AG04450 (cell line): ENCODE measurements around the gene HSPG2. TPM values are rescaled to one million over a fixed set of nuclear protein-coding genes. Genes with fewer than 3 reads are reported as not detected.
"Not testable (repeated sequence)": the region's sequence is repeated elsewhere in the genome, so short reads cannot be mapped to it uniquely, and the experiment has no call there.

Source experiments
- CTCF ChIA-PET: fragments of 300-600, 350-600 bp; formaldehyde crosslinking; extraction: SDS; loops from one replicate; lab custom pipeline; 2022; ENCODE audit warnings: antibody characterized with exemption, inconsistent platforms; lab: Charles Lee
- POLR2A ChIA-PET: fragments of 350-600 bp; formaldehyde crosslinking; extraction: SDS; loops from one replicate; lab custom pipeline; 2021; ENCODE audit warnings: antibody characterized with exemption, inconsistent platforms; lab: Yijun Ruan, JAX
- DNase-seq: peaks from one replicate; pipeline ENCODE4 v3.0.0-alpha.2; 2011; ENCODE audit warnings: low read depth, low spot score
- H3K27ac ChIP-seq: one replicate; pipeline ENCODE4 v1.5.1; 2012; ENCODE audit warnings: low read depth, low read length, control low read depth
- H3K27me3 ChIP-seq: one replicate; pipeline ENCODE4 v1.6.0; 2012; ENCODE audit warnings: low read length; ENCODE audit not compliant: control insufficient read depth, insufficient read depth
- H3K4me3 ChIP-seq: 2 replicates; pipeline ENCODE4 v1.5.1; 2011; ENCODE audit warnings: mild to moderate bottlenecking, low read depth, low read length, control low read depth
- H3K9me3 ChIP-seq: 2 replicates; pipeline ENCODE4 v1.5.1; 2012; ENCODE audit warnings: low read length; ENCODE audit not compliant: control insufficient read depth, insufficient read depth
- CTCF ChIP-seq: IDR thresholded peaks from 2 replicates; pipeline ENCODE4 v1.5.1; 2011; ENCODE audit warnings: low read depth, low read length, control low read depth, inconsistent platforms
- polyA plus RNA-seq: library from polyadenylated mRNA; depleted of rRNA; stranded (reverse); fragments of >200 nt; gene quantifications from 2 replicates; pipeline ENCODE4 v1.2.3, GENCODE V29; 2011

Gene HSPG2
- polyA plus RNA-seq, 1 experiment = 9.7 TPM

DNA sequence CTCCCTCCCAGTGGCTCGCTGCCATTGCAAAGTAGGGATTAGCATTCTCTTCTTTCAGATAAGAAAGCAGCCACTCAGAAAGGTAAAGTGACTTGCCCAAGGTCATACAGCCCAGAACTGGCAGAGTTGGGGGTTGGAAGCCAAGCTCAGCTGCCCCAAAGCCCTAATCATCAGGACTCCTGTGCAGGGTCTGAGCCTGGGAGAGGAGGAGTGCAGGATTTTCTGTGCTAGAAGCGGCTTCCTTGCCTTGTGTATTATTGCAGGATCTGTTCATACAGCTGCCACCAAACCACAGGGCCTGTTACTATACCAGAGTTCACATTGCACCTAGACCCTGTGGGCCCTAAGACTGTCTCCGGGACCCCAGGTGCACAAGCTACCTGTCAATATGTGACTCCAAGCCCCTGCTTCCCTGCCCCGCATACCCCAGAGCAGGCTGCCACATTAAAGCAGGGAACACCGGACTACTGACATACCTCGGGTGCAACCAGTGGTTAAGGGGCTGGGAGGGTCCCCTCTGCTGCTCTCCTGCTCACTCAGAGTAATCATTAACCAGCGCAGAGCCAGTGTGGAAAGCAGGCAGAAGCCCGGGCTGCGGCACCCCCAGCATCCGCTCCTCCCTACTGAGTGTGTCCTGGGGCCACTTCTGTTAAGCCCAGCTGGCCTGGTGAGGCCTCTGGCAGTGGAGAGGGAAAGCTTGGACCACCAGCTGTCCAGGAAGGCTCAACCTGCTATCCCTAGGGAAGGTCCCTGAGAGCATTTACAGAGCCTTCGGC is 15.8 kb downstream of the HSPG2 start:
- no peak for DNase-seq
- Histone ChIP-seq H3K9me3 (no peaks in the 10 kb centered on the region), H3K4me3 (no peak overlapping the region), H3K27ac (peak overlapping the region; percentile 61), H3K27me3 (no peaks in the 10 kb centered on the region)
- ChIA-PET POLR2A (interaction anchor here (0.9 to 2.7 kb wide), 5 partner anchors 10 to 108 kb away, joined by 3 to 13 read pairs (median 4); no protein-coding TSS in a partner anchor), CTCF (interaction anchor here (0.6 to 1.0 kb wide), 2 partner anchors 13 to 19 kb away, joined by 4 to 8 read pairs; no protein-coding TSS in a partner anchor)
- TF ChIP-seq CTCF = no peak

DNA sequence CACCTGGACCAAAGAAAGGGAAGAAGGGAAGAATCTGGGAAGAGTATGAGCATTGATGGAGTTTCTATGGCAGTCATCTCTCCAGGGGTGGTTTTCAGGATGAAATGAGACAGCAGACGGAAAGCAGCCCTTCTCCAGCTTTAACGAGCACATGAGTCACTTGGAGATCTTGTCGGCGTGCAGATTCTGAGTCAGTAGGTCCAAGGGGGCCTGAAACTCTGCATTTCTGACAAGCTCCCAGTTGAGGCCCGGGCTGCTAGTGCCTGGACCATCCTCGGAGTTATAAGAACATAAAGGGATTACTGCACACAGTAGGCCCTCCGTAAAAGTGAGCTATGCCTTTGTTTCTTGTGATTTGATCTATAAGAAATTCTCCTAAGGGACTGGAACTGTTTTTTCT is 17.6 kb downstream of the HSPG2 start:
- Histone ChIP-seq H3K4me3 (no peak overlapping the region), H3K9me3 (no peaks in the 10 kb centered on the region), H3K27ac (peak overlapping the region; percentile 73), H3K27me3 (no peaks in the 10 kb centered on the region)
- ChIA-PET POLR2A (interaction anchor here (1.6 to 2.7 kb wide), 3 partner anchors 12 to 24 kb away, joined by 4 to 13 read pairs (median 6); no protein-coding TSS in a partner anchor), CTCF (interaction anchor here (1.1 kb wide), 1 partner anchor 212 kb away, joined by 3 read pairs; no protein-coding TSS in a partner anchor)
- no peak for TF ChIP-seq CTCF
- peak; percentile 39 for DNase-seq

DNA sequence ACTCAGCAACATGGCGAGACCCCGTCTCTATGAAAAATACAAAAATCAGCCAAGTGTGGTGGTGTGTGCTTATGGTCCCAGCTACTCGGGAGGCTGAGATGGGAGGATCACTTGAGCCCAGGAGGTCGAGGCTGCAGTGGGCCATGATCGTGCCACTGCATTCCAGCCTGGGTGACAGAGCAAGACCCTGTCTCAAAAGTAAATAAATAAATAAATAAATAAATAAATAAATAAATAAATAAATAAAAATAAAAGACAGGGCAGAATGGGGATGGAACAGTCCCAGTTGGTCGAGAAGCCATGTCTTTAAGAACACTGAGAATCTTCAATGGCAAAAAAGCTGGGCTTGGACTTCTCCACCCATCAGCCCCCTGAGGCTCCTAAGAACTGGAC is 19.9 kb downstream of the HSPG2 start:
- not testable (repeated sequence) for H3K27ac ChIP-seq

GRCh38 chr1:21916447-21917238 is 20.5 kb downstream of the HSPG2 start:
- DNase-seq = no peak
- ChIA-PET CTCF (no interaction called here), POLR2A (interaction anchor here (0.7 kb wide), 1 partner anchor 35 kb away, joined by 3 read pairs; no protein-coding TSS in a partner anchor)
- Histone ChIP-seq H3K9me3 (no peaks in the 10 kb centered on the region), H3K27ac (no peak overlapping the region), H3K4me3 (no peak overlapping the region), H3K27me3 (no peaks in the 10 kb centered on the region)
- TF ChIP-seq CTCF = no peak

More for the DNA sequence above, 19.9 kb downstream of the HSPG2 start:
- H3K27me3 ChIP-seq, DNase-seq, H3K4me3 ChIP-seq, CTCF ChIA-PET, H3K9me3 ChIP-seq: not testable (repeated sequence)
- POLR2A ChIA-PET = interaction anchor here (0.7 kb wide), 1 partner anchor 35 kb away, joined by 3 read pairs; no protein-coding TSS in a partner anchor

DNA sequence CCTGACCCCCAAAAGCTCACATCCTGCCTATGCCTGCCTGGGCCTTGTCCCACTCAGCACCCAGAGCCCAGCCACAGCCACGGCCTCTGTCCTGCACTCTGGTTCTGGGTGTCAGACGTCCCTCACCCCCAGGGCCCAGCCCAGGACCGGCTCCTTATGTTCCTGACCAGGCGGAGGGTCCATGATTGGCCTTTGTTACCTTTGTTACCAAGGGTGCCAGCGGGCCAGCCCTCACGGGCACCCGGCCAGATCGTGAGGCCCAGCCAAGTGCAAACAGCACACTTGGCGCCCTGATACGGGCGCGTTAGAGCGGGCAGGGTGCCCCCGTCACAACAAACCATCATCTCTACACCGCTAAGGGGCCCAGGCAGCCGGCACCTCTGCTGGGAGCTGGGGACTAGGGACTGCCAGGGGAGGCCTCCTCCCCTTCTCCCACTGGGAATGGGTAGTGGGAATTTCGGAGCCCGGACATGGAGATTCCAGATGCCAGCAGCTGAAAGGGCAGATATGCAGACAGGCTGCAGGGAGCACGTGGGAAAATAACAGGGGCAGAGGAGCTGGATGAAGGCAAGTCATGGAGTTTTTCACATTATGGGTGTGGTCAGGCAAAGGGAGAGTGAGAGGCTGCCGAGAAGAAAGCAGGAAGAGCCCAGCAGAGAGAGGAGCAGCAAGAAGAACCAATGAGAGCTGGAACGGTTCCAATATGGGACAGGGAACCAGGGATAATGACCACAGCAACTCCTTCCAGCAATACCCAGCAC is 22.1 kb downstream of the HSPG2 start:
- TF ChIP-seq CTCF = no peak
- CTCF ChIA-PET = no interaction called here
- Histone ChIP-seq H3K9me3 (no peaks in the 10 kb centered on the region), H3K27me3 (no peaks in the 10 kb centered on the region), H3K4me3 (no peak overlapping the region), H3K27ac (no peak overlapping the region)
- DNase-seq = no peak
- POLR2A ChIA-PET = no interaction called here
